Panc1 (cell line): ENCODE results near the gene NR6A1.

ENCODE experiments used
- CTCF ChIP-seq: fragments of 450-650 bp; IDR thresholded peaks from 2 replicates; pipeline ENCODE4 v1.5.1; 2017; ENCODE audit warnings: mild to moderate bottlenecking
- POLR2AphosphoS5 ChIP-seq: IDR thresholded peaks from 2 replicates; pipeline ENCODE4 v1.6.1; 2012; ENCODE audit warnings: mild to moderate bottlenecking, low read depth, low read length, moderate library complexity
- REST ChIP-seq, 2 experiments: IDR thresholded peaks; 2 replicates each; pipeline ENCODE4 v1.6.1; 2011 to 2012; ENCODE audit warnings: low read depth in 2 of 2, control low read depth in 1 of 2, low read length in 1 of 2, mild to moderate bottlenecking in 1 of 2, moderate library complexity in 1 of 2; ENCODE audit not compliant: insufficient read depth in 1 of 2

- TF ChIP-seq CTCF, result no peak
- TF ChIP-seq REST (IDR thresholded peaks at IDR 0.05; ENCODE audit: insufficient read depth in 1 of 2, low read depth in 2 of 2, low read length in 1 of 2), result no peak
- TF ChIP-seq POLR2AphosphoS5, result no peak
Observed at GRCh38 chr9:124629600-124629999, 141.5 kb downstream of the NR6A1 start.
